Activated CD8-positive, alpha-beta memory T cell treated with anti-CD3 and anti-CD28 coated beads for 36 hours (primary cell): ENCODE data around the gene CX3CR1. TPM values are rescaled to one million over a fixed set of nuclear protein-coding genes. Genes with fewer than 3 reads are reported as not detected.
"Not testable (repeated sequence)": the region's sequence is repeated elsewhere in the genome, so short reads cannot be mapped to it uniquely, and the experiment has no call there.

Source experiments
- CTCF ChIA-PET: fragments of 350-600 bp; sonication (Branson Sonifier 250); formaldehyde crosslinking; loops from one replicate; lab custom pipeline; 2021; ENCODE audit warnings: antibody characterized with exemption; lab: Charles Lee
- POLR2A ChIA-PET: fragments of 350-600 bp; sonication (Branson Sonifier 250); formaldehyde crosslinking; loops from one replicate; lab custom pipeline; 2021; ENCODE audit warnings: antibody characterized with exemption; lab: Charles Lee
- total RNA-seq, 2 experiments: library from RNA; stranded (reverse); gene quantifications; one replicate each; pipeline ENCODE4 v1.2.3, GENCODE V29; 2021

The CX3CR1 gene, protein sequence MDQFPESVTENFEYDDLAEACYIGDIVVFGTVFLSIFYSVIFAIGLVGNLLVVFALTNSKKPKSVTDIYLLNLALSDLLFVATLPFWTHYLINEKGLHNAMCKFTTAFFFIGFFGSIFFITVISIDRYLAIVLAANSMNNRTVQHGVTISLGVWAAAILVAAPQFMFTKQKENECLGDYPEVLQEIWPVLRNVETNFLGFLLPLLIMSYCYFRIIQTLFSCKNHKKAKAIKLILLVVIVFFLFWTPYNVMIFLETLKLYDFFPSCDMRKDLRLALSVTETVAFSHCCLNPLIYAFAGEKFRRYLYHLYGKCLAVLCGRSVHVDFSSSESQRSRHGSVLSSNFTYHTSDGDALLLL
- under 1 TPM; 0.21 to 0.51 TPM for total RNA-seq

DNA sequence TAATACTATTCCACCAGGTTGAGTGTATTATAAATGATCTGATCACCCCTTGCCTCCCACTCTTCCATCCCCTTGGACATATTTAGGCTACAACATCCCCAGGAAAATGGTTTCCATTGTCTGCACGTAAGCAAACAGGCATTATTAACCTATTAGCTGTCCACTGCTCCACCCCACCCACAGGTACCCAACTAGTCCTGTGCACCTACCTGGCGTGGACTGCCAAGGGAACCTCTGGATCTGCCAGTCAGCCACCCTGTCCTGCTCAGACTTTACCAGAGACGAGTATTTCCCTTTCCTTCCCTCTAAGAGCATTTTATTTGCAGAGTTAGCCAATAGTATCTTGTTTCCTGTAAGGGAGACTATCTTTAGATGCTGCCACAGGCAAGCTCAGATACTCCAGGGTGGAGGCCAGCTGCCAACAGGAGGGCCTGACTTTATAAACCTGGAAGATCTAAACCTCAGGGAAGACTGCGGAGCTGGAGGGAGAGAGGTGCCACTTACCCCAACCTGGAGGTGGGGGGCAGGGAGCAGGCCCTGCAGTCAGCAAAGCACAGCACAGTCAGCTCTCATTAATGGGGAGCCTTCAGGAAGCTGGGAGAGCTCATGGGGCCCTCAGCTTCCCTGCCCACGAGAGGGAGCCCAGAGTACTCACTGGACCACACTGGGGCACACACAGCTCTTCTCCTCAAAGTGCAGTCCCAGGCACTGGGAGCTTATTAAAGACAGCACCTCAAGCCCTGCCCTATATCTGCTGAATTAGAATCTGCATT lies at the start of gene CX3CR1:
Gene CX3CR1, minus strand, starts transcription at position 292 of the 773 bp plus-strand sequence. CDS start 13,527 bp downstream, outside the sequence.
- ChIA-PET CTCF (interaction anchor here (1.0 to 4.0 kb wide), 5 partner anchors 8 to 90 kb away, joined by 3 to 21 read pairs (median 4); no protein-coding TSS in a partner anchor), POLR2A (interaction anchor here (0.5 kb wide), 1 partner anchor 110 kb away, joined by 5 read pairs; no protein-coding TSS in a partner anchor)

DNA sequence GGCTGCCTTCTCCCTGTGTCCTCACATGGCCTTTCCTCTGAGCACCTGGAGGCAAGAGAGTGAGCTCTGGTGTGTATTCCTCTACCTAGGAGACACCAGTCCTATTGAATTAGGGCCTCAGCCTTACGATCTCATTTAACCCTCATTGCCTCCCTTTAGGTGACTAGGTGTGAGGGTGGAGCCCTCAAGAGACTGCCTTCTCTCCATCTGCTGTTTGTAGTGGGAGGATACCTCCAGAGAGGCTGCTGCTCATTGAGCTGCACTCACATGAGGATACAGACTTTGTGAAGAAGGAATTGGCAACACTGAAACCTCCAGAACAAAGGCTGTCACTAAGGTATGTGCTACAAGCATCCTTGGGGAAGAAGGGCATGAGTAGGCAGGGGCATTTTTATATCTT lies 49.7 kb upstream of the CX3CR1 start, which contains the start of gene CCR8:
Gene CCR8, plus strand, starts transcription at position 217 of the 400 bp plus-strand sequence. CDS start 2,623 bp downstream, outside the sequence.
- POLR2A ChIA-PET: no interaction called here
- CTCF ChIA-PET: no interaction called here

DNA sequence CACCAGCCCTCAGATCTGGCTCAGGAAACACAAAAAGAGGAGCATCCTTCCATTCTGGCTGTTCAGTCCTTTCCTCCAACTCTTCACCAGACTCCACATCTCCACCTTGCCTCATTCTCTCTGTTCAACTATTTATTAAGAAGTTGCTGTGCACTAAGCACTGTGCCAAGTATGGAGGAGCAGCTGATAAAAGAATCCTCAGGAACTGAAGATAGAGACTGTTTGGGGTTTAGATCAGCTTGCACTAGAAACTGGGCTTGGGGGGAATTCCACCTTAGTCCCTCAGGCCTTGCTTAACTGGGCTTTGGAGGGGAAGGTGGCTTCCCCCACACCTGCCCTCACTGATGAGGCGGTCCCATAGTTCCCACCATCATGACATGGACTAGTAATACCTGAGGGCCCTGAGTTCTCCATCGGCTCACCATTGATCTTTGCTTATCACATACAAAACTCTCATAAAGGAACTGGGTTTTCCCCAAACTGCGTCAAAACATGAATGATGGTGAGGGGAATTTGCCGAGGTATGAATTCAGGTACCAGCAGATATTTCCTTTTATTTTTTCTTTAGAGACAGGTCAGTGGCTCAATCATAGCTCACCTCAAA lies 48.0 kb upstream of the CX3CR1 start:
- POLR2A ChIA-PET: no interaction called here
- CTCF ChIA-PET: no interaction called here

DNA sequence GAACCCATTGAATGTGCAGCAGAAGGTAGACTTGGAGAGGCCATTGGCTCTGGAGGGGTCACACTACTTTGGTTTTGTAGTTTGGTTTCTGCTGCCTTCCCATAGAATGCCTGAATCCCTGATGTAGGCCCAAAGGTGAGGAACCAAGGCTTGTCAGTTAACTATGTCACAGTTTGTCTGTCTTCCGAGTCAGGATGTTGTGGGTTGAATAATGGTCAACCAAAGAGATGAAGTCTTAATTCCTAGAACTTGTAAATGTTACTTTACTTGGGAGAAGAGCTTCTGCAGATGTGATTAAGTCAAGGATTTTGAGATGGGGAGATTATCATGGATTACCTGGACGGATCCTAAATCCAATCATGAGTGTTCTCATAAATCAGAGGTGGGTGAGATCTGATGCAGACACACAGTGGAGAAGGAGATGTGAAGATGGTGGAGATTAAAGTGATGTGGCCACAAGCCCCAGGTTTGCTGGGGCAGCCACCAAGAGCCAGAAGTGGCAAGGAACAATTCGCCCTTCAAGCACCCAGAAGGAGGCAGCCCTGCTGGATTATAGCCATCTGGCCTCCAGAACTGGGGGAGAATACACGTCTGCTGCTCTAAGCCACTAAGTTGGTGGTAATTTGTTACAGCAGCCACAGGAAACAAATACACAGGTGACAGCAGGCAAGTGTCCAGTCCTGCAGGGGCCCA lies 47.4 kb upstream of the CX3CR1 start:
- ChIA-PET POLR2A (no interaction called here), CTCF (no interaction called here)

DNA sequence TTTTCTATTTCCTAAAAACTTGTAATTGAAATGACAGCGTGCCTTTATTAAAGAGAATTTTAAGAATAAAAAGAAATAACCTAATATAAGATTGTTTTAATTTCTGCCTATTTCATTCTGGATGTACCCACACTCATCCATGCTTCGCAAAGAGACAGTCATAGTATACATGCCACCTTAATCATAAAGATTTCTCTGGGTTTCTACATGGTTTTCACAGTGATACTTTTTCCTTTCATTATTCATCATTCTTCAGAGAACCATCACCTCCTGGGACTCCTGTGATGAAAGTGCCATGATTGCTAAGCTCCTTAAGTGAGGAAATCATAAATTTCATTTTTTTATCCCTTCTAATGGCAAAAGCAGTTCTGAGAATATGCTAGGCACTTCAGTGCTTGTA lies 45.4 kb upstream of the CX3CR1 start:
- CTCF ChIA-PET: interaction anchor here (1.5 kb wide), 1 partner anchor 32 kb away, joined by 3 read pairs; no protein-coding TSS in a partner anchor
- POLR2A ChIA-PET: no interaction called here

DNA sequence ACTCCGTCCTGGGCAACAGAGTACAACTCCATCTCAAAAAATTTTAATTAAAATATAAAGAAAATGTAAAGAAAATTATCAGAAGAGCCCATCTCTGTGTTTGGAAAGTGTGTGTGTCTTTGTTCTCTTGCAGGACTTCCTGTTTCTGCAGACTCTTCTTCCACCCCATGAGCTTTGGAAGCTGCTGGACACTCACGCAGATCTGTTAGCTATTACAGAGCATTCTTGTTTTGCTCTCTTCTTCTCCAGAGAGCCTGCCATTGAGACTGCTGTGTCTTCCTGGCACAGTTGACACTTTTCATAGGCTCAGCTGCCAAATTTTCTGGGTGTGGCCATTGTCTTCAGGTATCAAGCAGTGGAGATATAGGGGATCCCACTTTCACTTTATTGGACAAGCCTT lies 43.7 kb upstream of the CX3CR1 start:
- CTCF ChIA-PET: interaction anchor here (0.8 kb wide), 1 partner anchor 32 kb away, joined by 3 read pairs; no protein-coding TSS in a partner anchor
- POLR2A ChIA-PET: no interaction called here

DNA sequence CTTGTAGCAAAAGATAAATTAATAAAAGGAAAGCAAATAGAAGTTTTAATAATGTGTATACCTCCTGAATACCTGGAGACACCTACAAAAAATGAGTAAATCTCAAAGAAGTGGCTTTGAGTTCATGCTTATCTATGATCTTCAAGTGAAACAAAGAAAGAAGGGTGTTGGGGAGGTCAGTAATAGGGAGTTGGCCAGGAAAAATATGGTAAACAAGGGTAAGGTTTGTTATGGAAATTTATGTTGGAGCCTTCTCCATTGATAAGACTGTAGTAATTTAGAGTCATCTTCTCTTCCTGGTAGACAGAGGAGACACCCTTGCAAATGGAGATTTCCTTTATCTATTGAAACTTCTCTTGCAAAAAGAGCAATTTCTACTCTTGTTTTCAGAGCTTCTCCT lies 43.1 kb upstream of the CX3CR1 start:
- POLR2A ChIA-PET: no interaction called here
- CTCF ChIA-PET: no interaction called here

DNA sequence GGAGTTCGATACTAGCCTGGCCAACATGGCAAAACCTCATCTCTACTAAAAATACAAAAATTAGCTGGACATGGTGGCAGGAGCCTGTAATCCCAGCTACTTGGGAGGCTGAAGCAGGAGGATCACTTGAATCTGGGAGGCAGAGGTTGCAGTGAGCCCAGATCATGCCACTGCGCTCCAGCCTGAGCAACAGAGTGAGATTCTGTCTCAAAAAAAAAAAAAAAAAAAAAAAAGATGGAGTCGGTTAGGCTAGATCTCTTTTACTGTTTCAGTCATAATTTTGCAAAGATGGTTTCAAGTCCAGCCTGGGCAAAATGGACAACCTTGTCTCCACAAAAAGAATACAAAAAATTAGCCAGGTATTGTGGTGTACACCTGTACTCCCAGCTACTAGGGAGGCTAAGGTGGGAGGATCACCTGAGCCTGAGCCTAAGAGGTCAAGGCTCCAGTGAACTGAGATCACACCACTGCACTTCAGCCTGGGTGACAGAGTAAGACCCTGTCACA lies 42.4 kb upstream of the CX3CR1 start:
- POLR2A ChIA-PET, CTCF ChIA-PET: not testable (repeated sequence)

DNA sequence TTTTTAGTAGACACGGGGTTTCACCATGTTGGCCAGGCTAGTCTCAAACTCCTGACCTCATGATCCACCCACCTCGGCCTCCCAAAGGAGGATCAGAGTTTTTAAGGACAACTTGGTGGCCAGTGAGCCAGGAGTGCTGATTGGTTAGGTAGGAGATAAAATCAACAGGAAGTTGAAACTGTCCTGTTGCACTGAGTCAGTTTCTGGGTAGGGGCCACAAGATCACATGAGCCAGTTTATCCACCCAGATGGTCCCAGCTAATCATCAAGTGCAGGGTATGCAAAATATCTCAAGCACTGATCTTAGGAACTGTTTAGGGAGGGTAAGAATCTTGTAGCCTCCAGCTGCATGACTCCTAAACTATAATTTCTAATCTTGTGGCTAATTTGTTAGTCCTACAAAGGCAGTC lies 41.7 kb upstream of the CX3CR1 start:
- POLR2A ChIA-PET, CTCF ChIA-PET: not testable (repeated sequence)

DNA sequence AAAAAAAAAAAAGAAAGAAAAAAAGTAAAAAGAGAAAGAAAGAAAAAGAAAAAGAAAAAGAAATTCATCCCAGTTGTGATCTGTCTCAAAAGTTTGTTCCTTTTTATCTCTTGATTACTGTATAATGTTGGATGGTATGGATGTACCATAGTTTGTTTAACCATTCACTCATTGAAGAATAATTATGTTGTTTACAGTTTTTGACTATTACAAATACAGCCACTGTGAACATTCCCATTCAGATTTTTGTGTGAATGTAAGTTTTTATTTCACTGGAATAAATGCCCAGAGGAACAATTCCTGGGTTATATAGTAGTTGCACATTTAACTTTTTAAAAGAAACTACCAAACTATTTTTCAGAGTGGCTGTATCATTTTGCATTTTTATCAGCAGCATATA lies 39.4 kb upstream of the CX3CR1 start:
- POLR2A ChIA-PET: no interaction called here
- CTCF ChIA-PET: no interaction called here

DNA sequence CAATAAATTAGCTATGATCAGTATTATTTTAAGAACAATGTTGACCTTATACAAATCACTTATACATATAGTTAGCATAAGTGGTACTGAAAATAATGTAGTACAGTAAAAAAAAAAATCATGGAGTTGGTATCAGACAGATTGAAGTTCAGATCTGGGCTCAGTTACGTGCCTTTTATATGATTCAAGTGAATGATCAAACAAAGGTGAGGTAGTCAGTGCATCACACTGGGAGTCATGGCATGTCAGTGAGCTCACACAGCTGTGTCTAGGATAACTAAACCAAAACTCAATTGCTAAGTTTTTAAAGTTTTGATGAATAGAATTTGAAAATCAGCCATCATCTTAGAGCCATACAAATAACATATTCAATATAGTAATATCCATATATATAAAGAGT lies 38.5 kb upstream of the CX3CR1 start:
- ChIA-PET POLR2A (no interaction called here), CTCF (no interaction called here)

DNA sequence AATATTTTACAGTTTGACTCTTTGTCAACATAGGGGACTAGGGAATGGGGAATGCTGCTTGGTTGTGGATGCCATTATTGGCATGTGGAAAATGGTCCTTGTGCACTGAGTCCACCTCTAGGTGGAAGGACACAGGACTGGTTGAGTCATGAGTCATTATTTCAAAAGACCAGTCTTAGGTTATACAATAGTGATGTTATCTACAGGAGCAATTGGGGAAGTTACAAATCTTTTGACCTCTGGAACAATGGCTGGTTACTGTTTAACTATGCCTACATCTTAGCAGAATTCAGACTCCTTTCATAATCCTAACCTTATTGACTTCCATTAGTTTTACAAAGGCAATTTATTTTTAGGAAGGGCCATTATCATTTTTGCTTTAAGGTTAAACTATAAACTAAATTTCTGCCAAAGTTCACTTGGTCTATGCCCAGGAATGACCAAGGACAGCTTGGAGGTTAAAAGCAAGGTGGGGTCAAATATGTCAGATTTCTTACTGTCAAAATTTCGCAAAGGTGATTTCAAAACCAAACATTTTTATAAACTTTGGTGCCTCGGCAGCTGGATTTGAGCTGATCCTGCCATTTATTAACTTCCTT lies 37.8 kb upstream of the CX3CR1 start:
- ChIA-PET POLR2A (no interaction called here), CTCF (no interaction called here)

DNA sequence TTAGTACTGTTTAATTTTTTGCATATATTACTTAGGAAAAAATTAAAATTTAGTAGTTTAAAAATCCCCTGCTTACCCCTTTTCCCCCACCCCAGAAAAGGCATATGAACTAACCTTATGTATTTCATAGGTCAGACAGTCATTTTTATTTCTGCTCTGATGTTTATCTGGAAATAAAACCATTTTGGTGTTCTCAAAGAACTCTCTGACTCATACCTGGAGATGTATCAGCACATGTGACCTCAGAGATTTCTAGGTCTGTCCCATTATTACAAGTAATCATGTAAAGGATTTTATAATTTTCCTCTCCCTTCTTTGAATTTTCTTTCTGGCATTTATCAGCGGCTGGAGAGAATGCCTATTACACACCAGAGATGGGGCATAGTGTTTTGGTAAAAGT lies 35.6 kb upstream of the CX3CR1 start:
- ChIA-PET CTCF (no interaction called here), POLR2A (no interaction called here)

DNA sequence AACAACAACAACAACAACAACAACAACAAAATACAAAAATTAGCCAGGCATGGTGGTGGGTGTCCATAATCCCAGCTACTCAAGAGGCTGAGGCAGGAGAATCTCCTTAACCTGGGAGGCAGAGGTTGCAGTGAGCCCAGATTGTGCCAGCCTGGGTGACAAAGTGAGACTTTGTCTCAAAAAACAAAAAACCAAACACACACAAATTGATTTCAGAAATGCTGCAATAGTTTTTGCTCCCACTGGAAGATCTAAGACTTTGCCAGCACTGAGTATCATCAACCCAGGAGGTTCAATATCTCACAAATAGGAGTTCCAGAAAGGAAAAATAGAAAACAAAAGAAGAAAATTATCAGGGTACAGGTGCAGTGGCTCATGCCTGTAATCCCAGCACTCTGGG lies 33.5 kb upstream of the CX3CR1 start:
- ChIA-PET POLR2A (no interaction called here), CTCF (no interaction called here)

DNA sequence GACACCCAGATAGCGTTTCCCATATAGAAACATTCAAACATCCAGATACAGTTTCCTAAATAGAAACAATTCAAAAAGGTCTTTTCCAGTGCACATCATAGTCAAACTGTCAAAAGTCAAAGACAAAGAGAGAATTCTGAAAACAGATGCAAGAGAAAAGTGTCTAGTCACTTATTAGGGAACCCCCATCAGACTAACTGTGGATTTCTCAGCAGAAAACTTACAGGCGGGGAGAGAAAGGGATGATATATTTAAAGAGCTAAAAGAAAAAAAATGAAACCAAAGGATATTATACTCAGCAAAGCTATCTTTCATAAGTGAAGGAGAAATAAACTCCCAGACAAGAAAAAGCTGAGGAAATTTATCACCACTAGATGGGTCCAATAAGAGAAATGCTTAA lies 22.3 kb upstream of the CX3CR1 start:
- POLR2A ChIA-PET: no interaction called here
- CTCF ChIA-PET: no interaction called here

DNA sequence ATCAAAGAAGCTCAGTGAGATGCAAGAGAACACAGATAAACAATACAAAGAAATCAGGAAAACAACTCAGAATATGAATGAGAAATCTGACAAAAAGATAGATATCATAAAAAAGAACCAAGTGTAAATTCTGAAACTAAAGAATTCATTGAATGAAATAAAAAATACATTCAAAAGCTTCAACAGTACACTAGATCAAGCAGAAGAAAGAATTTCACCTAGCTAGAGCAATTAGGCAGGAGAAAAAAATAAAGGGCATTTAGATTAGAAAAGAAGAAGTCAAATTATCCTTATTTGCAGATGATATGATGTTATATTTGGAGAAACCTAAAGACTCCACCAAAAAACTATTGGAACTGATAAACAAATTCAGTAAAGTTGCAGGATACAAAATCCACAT lies 19.4 kb upstream of the CX3CR1 start:
- ChIA-PET POLR2A (no interaction called here), CTCF (interaction anchor here (3.2 kb wide), 1 partner anchor 11 kb away, joined by 13 read pairs; no protein-coding TSS in a partner anchor)

DNA sequence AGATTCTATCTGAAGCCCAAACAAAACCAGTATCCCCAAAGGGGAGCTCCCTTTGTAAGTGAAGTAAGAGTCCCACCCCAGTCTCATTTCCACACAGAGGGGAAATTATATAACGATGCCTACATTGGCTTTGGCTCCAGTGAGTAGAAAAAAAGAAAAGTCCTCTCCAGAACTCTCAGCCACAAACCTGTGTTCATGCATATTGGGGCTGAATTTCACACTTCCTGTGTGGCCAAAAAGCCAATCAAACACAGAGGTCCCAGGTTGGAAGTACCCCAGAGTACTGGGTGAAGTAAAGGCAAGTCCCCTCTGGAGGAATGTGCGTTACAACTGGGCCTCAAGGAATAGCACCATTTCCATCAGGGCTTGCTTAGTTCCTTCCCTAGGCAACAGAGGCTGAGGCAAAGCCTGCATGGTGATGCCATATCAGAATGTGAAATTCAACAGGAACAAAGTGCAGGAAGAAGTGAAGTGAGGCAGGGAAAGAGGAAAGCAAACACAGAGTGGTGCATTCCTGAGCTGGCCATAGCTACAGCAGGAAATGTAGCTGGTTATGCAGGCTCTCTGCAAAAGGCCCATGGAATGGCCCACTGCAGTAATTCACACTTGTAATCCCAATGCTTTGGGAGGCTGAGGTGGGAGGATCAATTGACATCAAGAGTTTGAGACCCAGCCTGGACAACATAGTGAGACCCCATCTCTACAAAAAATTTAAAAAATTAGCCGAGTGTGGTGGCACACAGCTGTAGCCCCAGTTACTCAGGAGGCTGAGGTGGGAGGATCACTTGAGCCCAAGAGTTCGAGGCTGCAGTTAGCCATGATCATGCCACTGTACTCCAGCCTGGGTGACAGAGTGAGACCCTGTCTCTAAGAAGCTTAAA lies 16.6 kb upstream of the CX3CR1 start:
- ChIA-PET POLR2A (no interaction called here), CTCF (interaction anchor here (1.2 to 9.2 kb wide), 4 partner anchors 8 to 106 kb away, joined by 3 to 231 read pairs (median 14); partner anchors contain the start of gene XIRP1)
